NCI-H2227 (cell line): ENCODE results near the gene TFG.
A peak's percentile ranks its signal among the peaks of the same experiment; 100 is the strongest.

Experiments used
- DNase-seq: peaks from one replicate; lab custom pipeline; 2025; ENCODE audit not compliant: unreplicated experiment; lab: John Stamatoyannopoulos, UW

TFG gene

GRCh38 chr3:100703865-100704264 lies 5.4 kb upstream of the TFG start:
- DNase-seq, result no peak

GRCh38 chr3:100706365-100706764 lies 2.9 kb upstream of the TFG start:
- no peak for DNase-seq

- DNase-seq, result no peak
These were observed 678 bp upstream of the TFG start for GRCh38 chr3:100708644-100708988.

- DNase-seq, result peak; percentile 64
These were observed 557 bp downstream of the TFG start for GRCh38 chr3:100709842-100710260.

GRCh38 chr3:100710261-100710968 lies 1.1 kb downstream of the TFG start:
- DNase-seq, result peak; percentile 43

GRCh38 chr3:100715176-100715575 lies 5.9 kb downstream of the TFG start:
- DNase-seq, result no peak

GRCh38 chr3:100717063-100717462 lies 7.8 kb downstream of the TFG start:
- no peak for DNase-seq

GRCh38 chr3:100717637-100718487 lies 8.6 kb downstream of the TFG start:
- DNase-seq, result no peak

- no peak for DNase-seq
These were observed 9.8 kb downstream of the TFG start for GRCh38 chr3:100719136-100719535.

GRCh38 chr3:100720426-100720825 lies 11.1 kb downstream of the TFG start:
- peak; percentile 13 for DNase-seq

GRCh38 chr3:100725935-100726513 lies 16.7 kb downstream of the TFG start:
- no peak for DNase-seq

GRCh38 chr3:100726706-100727105 lies 17.4 kb downstream of the TFG start:
- DNase-seq, result no peak

- no peak for DNase-seq
These were observed 21.2 kb downstream of the TFG start for GRCh38 chr3:100730524-100730923.

GRCh38 chr3:100732435-100732834 lies 23.1 kb downstream of the TFG start:
- DNase-seq, result no peak

- no peak for DNase-seq
These were observed 28.0 kb downstream of the TFG start for GRCh38 chr3:100737334-100737733.

GRCh38 chr3:100740207-100740606 lies 30.9 kb downstream of the TFG start:
- DNase-seq, result no peak

- no peak for DNase-seq
These were observed 34.2 kb downstream of the TFG start for GRCh38 chr3:100743535-100743934.

- no peak for DNase-seq
These were observed 35.4 kb downstream of the TFG start for GRCh38 chr3:100744671-100745070.

- no peak for DNase-seq
These were observed 36.3 kb downstream of the TFG start for GRCh38 chr3:100745617-100746016.

- DNase-seq, result no peak
These were observed 36.8 kb downstream of the TFG start for GRCh38 chr3:100746092-100746491.

- DNase-seq, result no peak
These were observed 38.9 kb downstream of the TFG start for GRCh38 chr3:100748220-100748619.

GRCh38 chr3:100748967-100749366 lies 39.7 kb downstream of the TFG start:
- no peak for DNase-seq
